Transverse colon (tissue), 4 donors: Measurements from ENCODE around the gene MGA. TPM values are rescaled to one million over a fixed set of nuclear protein-coding genes. Genes with fewer than 3 reads are reported as not detected.

Experiments used
- DNase-seq: peaks from one replicate; pipeline ENCODE4 v3.0.0-alpha.2; 2019
- H3K27ac ChIP-seq, 4 donors: fragments of 200-600 bp; sonication (generic); 2 replicates each; pipeline ENCODE4 v1.5.1; 2016 to 2018; ENCODE audit warnings: inconsistent platforms in 4 of 4
- H3K27me3 ChIP-seq: fragments of 200-600 bp; sonication (generic); 2 replicates; pipeline ENCODE4 v1.5.1; 2017; ENCODE audit warnings: inconsistent platforms
- H3K36me3 ChIP-seq, 4 donors: fragments of 200-600 bp; sonication (generic); 2 replicates each; pipeline ENCODE4 v1.5.1; 2017 to 2019; ENCODE audit warnings: inconsistent platforms in 4 of 4
- H3K4me1 ChIP-seq, 4 donors: fragments of 200-600 bp; sonication (generic); 2 replicates each; pipeline ENCODE4 v1.5.1; 2017 to 2020; ENCODE audit warnings: inconsistent platforms in 4 of 4
- H3K4me3 ChIP-seq, 4 donors: fragments of 200-600 bp; sonication (generic); 1 replicate in 1 of 4; 2 replicates in 3 of 4; pipeline versions ENCODE4 v1.5.1 to v1.6.1; 2017 to 2019; ENCODE audit warnings: inconsistent platforms in 4 of 4
- H3K9me3 ChIP-seq, 2 donors: fragments of 200-600 bp; sonication (generic); 2 replicates each; pipeline ENCODE4 v1.5.1; 2017 to 2019; ENCODE audit warnings: inconsistent platforms in 2 of 2
- EP300 ChIP-seq: sonication (generic); formaldehyde crosslinking; IDR thresholded peaks from one replicate; pipeline ENCODE4 v1.6.1; 2017; ENCODE audit warnings: antibody characterized with exemption, low read depth
- POLR2A ChIP-seq: fragments of 450-650 bp; IDR thresholded peaks from one replicate; pipeline ENCODE4 v1.6.1; 2016; ENCODE audit warnings: antibody characterized with exemption, mild to moderate bottlenecking, moderate library complexity
- POLR2AphosphoS5 ChIP-seq, 3 donors: sonication (generic); formaldehyde crosslinking; IDR thresholded peaks; one replicate each; pipeline ENCODE4 v1.6.1; 2016; ENCODE audit warnings: antibody characterized with exemption in 3 of 3
- WGBS, 2 donors: methylation state at CpG; one replicate each; pipeline ENCODE4 v1.1.5; 2018; ENCODE audit warnings: low coverage in 1 of 2; 5-methylcytosine and 5-hydroxymethylcytosine counted together
- in situ Hi-C, 4 donors: fragments of 200-750 bp; cut with MboI; loops; one replicate each; pipeline versions ENCODE4 v1.15.0 to v1.15.1; 2017; ENCODE audit warnings: low sequenced_read_pairs in 3 of 4, low pct_ligation_motif_present in 1 of 4, low pct_unique_long_range_greater_than_20kb in 1 of 4
- intact Hi-C: fragments of 100-400 bp; cut with DNase I; formaldehyde crosslinking; loops from one replicate; pipeline ENCODE4 v1.15.1; 2023; ENCODE audit warnings: low total_unique reads
- total RNA-seq, 4 donors: library from RNA; depleted of rRNA; stranded (reverse); fragments of >200 nt; gene quantifications; one replicate each; pipeline ENCODE4 v1.1.0, GENCODE V29; 2016
- TF ChIP-seq, protein P1 (sequence below), 5 experiments: fragments of 200-600 bp in 3 of 5; fragments of 450-650 bp in 2 of 5; sonication (generic) in 3 of 5; IDR thresholded peaks; 1 replicate in 2 of 5; 2 replicates in 3 of 5; pipeline ENCODE4 v1.5.1; 2016 to 2017; ENCODE audit warnings: antibody characterized with exemption in 5 of 5, inconsistent platforms in 3 of 5, mild to moderate bottlenecking in 2 of 5, moderate library complexity in 1 of 5

Gene MGA
- total RNA-seq, 4 donors from 2014 or later: 12.3 to 33.2 (median 27.6) TPM

DNA sequence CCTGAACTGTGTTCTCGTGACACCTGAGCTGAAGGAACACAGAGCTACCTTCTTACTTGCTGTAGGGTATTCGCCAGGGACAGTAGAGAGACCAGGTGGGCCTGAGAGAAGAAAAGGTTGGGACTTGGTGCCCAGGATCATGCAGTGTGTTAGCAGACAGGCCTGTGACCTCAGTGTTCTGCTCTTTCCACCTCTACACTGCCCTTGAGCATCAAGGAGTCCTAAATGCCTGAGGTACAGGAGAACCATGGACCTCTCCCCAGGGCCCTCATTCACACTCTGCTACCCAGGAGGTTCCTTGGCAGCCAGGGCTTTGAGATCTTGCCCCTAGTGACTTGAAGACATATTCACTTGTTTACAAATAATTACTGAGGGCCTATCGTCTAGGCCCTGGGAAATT lies 145.5 kb downstream of the MGA start:
- Histone ChIP-seq H3K36me3 (no peaks in the 10 kb centered on the region), H3K9me3 (no peaks in the 10 kb centered on the region), H3K27ac (no peak overlapping the region), H3K4me3 (no peak overlapping the region), H3K4me1 (peaks cover 0 to 12% (median 8%) of the 10 kb centered on the region in 4 donors), H3K27me3 (no peaks in the 10 kb centered on the region)
- TF ChIP-seq, protein P1, sequence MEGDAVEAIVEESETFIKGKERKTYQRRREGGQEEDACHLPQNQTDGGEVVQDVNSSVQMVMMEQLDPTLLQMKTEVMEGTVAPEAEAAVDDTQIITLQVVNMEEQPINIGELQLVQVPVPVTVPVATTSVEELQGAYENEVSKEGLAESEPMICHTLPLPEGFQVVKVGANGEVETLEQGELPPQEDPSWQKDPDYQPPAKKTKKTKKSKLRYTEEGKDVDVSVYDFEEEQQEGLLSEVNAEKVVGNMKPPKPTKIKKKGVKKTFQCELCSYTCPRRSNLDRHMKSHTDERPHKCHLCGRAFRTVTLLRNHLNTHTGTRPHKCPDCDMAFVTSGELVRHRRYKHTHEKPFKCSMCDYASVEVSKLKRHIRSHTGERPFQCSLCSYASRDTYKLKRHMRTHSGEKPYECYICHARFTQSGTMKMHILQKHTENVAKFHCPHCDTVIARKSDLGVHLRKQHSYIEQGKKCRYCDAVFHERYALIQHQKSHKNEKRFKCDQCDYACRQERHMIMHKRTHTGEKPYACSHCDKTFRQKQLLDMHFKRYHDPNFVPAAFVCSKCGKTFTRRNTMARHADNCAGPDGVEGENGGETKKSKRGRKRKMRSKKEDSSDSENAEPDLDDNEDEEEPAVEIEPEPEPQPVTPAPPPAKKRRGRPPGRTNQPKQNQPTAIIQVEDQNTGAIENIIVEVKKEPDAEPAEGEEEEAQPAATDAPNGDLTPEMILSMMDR (IDR thresholded peaks at IDR 0.05): no peak
- TF ChIP-seq POLR2A (no peak), POLR2AphosphoS5 (IDR thresholded peaks at IDR 0.05) (no peak), EP300 (no peak)
- in situ Hi-C loops: loop anchor here in 2 of 4 donors (25.0 kb wide), 1 partner anchor 193 kb away; no protein-coding TSS in a partner anchor
- DNase-seq: no peak
- WGBS, 2 donors: 80% methylated on average over 3 of the region's 3 CpGs; no CpG with 5 or more reads in 1 of the 2 donors
- intact Hi-C loops: no loop called here

DNA sequence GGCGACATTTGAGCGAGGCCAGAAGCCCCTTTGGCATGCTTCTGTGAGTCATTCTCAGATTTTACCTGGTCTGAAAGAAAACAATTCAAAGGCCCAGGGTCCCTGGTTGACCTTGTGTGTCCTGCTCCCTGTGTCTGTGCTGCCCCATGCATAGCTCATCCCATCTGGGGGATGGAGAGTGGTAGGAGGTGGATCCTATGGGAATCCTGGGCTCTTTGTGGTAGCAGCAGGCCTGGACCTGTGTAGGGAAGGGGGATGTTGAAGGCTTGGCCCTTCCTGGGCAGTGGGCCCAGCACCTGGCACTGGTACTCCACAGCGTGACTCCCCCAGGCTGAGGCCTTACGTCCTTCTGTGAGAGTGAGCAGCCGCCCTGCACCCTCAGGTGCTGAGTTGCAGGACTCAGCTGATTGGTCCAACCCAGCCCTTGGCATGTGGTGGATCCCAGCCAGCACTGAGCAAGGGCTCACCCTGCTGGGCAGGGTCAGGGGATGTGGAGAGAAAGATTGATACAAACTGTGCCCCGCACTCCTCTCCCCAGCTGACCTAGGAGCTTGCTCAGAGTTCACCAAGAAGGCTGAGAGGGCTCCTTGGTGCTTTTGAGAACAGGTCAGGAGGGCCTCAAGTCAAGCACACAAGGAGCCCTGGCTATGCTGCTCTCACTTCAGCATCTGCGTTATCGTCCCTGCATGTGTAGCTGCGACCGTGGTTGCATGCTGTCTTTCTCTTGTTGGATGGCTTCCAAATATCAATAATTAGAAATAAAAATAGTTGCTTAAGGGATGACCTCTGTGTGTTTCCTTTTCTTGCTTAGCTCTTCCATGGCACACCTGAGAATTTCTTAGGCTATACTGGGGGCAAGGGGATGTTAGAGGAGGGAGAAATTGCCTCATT lies 146.3 kb downstream of the MGA start:
- in situ Hi-C loops: loop anchor here in 2 of 4 donors (25.0 kb wide), 1 partner anchor 194 kb away; no protein-coding TSS in a partner anchor
- 90 to 95% methylated on average over 4 to 7 of the region's 10 CpGs for WGBS, 2 donors
- Histone ChIP-seq H3K27me3 (no peaks in the 10 kb centered on the region), H3K27ac (no peak overlapping the region), H3K4me3 (no peak overlapping the region), H3K4me1 (peaks cover 3 to 14% (median 8%) of the 10 kb centered on the region in 4 donors), H3K9me3 (no peaks in the 10 kb centered on the region), H3K36me3 (no peaks in the 10 kb centered on the region)
- no peak for DNase-seq
- intact Hi-C loops: no loop called here
- TF ChIP-seq POLR2AphosphoS5 (IDR thresholded peaks at IDR 0.05) (no peak), POLR2A (no peak), EP300 (no peak)
- TF ChIP-seq, protein P1 (IDR thresholded peaks at IDR 0.05): no peak

DNA sequence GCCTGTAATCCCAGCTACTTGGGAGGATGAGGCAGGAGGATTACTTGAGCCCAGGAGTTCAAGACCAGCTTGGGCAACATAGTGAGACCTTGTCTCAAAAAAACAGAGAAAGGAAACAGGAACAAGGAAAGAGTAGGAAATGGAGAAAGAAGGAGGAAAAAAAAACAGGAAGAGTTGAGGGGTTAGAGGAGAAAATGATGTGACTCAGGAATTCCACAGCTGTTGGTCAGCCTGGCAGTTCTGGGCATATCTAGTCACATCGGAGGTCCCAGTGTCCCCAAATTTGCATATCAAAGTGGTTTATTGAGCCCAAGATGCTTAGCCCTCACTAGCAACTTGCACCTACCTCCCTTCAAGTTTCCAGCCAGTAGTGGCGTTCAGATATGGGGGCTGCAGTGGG lies 148.9 kb downstream of the MGA start:
- Histone ChIP-seq H3K9me3 (no peaks in the 10 kb centered on the region), H3K4me3 (no peak overlapping the region), H3K36me3 (peaks cover 0 to 10% (median 0%) of the 10 kb centered on the region in 4 donors), H3K4me1 (peaks cover 3 to 14% (median 8%) of the 10 kb centered on the region in 4 donors), H3K27me3 (no peaks in the 10 kb centered on the region), H3K27ac (no peak overlapping the region)
- TF ChIP-seq, protein P1 (IDR thresholded peaks at IDR 0.05): no peak
- no peak for TF ChIP-seq EP300
- no peak for TF ChIP-seq POLR2AphosphoS5 (IDR thresholded peaks at IDR 0.05)
- no peak for TF ChIP-seq POLR2A
- no peak for DNase-seq
- WGBS, 2 donors: 78 to 81% methylated on average over 2 of the region's 2 CpGs
- intact Hi-C loops (no loop called here), in situ Hi-C loops (loop anchor here in 2 of 4 donors (25.0 kb wide), 1 partner anchor 197 kb away; no protein-coding TSS in a partner anchor)

DNA sequence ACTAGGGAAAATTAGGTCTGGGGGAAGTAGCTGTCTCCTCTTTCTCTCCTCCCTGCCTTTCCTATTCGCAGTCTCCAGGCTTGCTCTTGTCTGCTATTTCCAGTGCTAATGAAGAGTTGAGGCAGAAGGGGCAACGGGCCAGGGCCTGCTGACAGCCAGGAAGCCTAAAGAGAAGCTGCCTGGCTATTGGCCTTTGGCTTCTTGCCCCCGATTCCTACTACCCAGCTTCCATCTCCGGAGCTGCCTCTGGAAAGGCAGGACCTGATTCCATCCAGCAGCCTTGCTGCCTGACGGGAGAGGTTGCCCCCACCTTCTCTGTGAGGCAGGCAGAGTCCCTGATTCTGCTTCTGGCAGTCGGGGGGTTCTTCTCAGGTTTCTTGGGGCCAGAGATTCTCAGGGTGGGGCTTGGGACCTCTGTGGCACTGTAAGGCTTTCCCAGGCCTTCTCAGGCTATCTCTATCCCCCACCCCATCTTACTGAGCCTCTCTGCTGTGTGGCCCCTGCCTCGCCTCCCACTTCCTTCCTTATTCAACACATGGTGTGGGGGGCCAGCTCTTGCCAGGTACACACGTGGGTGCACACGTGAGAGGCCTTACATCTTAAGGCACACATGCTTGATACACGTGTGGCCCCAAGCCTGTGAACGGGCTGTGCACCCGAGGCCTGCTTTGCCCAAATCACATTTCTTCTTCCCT lies 149.5 kb downstream of the MGA start:
- 83% methylated on average over 1 to 12 of the region's 12 CpGs for WGBS, 2 donors
- H3K4me3 ChIP-seq: no peak overlapping the region
- H3K27me3 ChIP-seq: no peaks in the 10 kb centered on the region
- no peak overlapping the region for H3K27ac ChIP-seq
- TF ChIP-seq, protein P1 (IDR thresholded peaks at IDR 0.05): no peak
- no peak for TF ChIP-seq POLR2AphosphoS5 (IDR thresholded peaks at IDR 0.05)
- no peak for TF ChIP-seq EP300
- no peak for TF ChIP-seq POLR2A
- H3K36me3 ChIP-seq: peaks cover 0 to 10% (median 0%) of the 10 kb centered on the region in 4 donors
- no peak for DNase-seq
- peaks cover 3 to 10% (median 6%) of the 10 kb centered on the region in 4 donors for H3K4me1 ChIP-seq
- intact Hi-C loops: loop anchor here (2.0 to 5.0 kb wide), 2 partner anchors 37 to 202 kb away; no protein-coding TSS in a partner anchor
- in situ Hi-C loops: loop anchor here in 2 of 4 donors (25.0 kb wide), 1 partner anchor 197 kb away; no protein-coding TSS in a partner anchor
- no peaks in the 10 kb centered on the region for H3K9me3 ChIP-seq
